Skeletal muscle cell (primary cell): ENCODE measurements around the gene ATP1B2.
A peak's percentile ranks its signal among the peaks of the same experiment; 100 is the strongest.

Source experiments
- DNase-seq: peaks from one replicate; pipeline ENCODE4 v3.0.0-alpha.2; 2010; ENCODE audit warnings: low read depth
- H3K4me3 ChIP-seq: 2 replicates; pipeline ENCODE4 v1.5.1; 2011; ENCODE audit warnings: low read depth, mild to moderate bottlenecking, control low read depth, low read length, moderate library complexity

Gene ATP1B2

GRCh38 chr17:7676533-7676932, 25.8 kb downstream of the ATP1B2 start:
- no peak for DNase-seq
- H3K4me3 ChIP-seq, result no peak overlapping the region

DNA sequence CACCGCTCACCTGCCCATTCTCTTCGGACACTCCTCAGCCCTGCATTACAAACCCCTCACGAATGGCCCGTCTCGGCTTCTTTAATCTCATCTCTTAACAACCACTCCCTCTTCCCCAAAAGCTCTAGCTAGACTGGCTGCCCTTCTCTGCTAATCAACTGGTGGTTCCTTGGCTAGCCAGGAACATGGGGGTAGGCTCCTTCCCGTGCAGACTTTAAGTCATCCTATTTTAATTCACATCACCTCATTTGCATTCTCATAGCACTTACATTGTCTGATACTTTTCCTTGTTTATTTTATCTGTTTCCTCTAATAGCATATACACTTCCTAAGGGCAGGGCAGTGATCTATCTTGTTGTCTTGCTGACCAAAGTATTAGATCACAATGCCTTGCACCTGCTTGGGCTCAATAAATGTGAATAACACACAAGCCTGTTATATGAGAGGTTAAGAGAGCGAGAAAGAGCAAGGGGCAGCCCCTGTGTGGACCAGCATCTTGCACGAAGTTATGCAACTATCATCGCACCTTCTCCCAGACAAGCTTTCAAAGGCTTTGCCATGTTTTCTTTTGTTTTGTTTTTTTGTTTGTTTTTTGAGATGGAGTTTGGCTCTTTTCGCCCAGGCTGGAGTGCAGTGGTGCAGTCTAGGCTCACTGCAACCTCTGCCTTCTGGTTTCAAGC, 26.8 kb downstream of the ATP1B2 start:
- no peak for DNase-seq
- H3K4me3 ChIP-seq, result no peak overlapping the region

DNA sequence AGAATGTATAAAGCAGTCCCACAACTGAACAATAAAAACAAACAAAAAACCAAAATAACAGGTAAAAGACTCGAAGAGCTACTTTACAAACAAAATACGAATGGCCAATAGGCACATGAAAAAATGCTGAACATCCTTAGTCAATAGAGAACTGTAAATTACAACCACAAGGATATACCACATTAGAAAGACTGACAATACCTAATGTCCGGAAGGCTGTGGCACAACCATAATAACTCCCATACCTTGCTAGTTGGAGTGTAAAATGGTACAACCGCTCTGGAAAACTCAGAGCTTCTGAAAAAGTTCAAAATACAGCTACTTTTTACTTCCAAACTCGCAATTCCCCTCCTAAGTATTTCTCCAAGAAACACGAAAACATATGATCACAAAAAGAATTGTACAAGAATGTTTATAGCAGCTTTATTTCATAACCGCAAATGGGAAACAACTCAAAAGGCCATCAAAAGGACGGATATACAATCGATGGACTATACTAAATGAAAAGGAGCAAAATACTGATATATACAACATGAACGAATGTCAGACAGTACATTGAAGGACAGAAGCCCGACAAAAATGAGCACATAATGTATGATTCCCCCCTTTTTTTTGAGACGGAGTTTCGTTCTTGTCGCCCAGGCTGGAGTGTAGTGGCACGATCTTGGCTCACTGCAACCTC, 34.3 kb downstream of the ATP1B2 start:
- no peak for DNase-seq
- peak overlapping the region; percentile 99 for H3K4me3 ChIP-seq

DNA sequence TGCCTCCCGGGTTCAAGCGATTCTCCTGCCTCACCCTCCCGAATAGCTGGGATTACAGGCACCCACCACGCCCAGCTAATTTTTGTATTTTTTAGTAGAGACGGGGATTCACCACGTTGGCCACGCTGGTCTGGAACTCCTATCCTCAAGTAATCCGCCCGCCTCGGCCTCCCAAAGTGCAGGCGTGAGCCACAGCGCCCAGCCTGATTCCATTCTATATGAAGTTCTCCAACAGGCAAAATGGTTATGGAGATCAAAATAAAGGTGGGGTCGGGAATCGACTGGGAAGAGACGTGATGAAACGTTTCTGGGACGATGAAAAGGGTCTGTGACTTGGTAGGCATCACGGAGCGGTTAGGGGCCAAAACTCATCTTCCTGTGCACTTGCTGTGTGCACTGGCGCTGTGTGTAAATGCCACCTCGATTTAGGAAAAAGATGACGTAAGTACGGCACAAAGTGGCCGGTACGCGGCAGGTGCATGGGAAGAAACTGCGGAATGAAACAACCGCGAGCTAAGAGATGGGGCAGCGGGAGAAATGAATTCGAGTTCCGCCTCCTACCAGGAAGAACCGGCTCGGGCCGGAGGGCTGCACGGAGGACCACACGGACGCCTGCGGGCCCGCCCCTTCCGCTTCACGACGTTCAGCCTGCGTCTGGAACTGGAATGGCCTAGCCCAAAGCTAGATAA, 35.0 kb downstream of the ATP1B2 start:
- peak; percentile 77 for DNase-seq
- H3K4me3 ChIP-seq, result peak overlapping the region; percentile 99

DNA sequence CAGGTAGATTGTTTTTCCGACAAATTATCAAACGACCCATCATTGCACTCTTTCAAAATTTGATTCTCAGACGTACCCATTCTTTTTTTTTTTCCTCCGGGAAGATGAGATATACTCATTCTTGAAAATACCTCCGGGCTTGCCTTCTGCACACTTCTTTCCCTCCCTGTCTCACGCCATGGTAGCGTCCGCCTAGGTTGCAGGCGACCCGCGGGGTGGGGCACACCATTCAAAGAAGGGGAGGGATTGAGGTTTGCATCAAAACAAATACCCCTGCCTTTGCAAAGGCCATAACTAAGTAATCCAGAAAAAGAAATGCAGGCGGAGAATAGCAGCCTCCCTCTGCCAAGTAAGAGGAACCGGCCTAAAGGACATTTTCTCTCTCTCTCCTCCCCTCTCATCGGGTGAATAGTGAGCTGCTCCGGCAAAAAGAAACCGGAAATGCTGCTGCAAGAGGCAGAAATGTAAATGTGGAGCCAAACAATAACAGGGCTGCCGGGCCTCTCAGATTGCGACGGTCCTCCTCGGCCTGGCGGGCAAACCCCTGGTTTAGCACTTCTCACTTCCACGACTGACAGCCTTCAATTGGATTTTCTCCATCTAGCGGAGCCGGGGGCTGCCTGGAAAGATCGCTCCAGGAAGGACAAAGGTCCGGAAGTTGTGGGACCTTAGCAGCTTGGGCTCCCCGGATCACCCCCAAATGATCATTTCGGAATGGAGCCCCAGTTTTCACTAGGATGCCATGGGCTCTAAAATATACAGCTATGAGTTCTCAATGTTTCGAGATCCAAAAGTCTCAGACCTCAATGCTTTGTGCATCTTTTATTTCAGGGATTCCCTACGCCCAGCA, 35.7 kb downstream of the ATP1B2 start:
- H3K4me3 ChIP-seq, result peak overlapping the region; percentile 99
- peak; percentile 52 for DNase-seq

GRCh38 chr17:7687072-7687907, 36.6 kb downstream of the ATP1B2 start, which contains the start of gene TP53:
Gene TP53 (minus strand): TSS chr17:7687490. CDS start chr17:7676594, 10,896 bp downstream.
- DNase-seq, result peak; percentile 65
- peak within 1 kb of the TSS; percentile 99 for H3K4me3 ChIP-seq

DNA sequence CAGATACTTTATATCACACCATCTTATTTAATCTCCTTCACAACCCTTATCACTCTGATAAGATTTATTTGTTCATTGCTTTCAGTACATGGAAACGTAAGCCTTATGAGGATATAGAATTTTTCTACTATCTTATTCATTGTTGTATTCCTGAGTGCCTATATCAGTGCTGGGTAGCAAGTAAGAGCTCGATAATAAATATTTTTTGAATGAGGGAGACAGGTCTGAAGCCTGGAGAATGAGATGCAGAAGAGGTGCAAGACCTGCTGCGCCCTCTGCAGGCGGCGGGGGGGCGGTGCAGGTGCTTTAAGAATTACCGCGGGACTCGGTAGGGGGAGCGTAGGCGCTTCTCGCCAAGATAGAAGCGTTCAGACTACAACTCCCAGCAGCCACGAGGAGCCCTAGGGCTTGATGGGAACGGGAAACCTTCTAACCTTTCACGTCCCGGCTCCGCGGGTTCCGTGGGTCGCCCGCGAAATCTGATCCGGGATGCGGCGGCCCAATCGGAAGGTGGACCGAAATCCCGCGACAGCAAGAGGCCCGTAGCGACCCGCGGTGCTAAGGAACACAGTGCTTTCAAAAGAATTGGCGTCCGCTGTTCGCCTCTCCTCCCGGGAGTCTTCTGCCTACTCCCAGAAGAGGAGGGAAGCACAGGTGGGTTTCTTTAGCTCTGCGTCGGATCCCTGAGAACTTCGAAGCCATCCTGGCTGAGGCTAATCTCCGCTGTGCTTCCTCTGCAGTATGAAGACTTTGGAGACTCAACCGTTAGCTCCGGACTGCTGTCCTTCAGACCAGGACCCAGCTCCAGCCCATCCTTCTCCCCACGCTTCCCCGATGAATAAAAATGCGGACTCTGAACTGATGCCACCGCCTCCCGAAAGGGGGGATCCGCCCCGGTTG, 37.4 kb downstream of the ATP1B2 start, which contains the start of gene WRAP53:
Gene WRAP53, plus strand, starts transcription at position 570 of the 900 bp plus-strand sequence. Its CDS starts 172 bp downstream, at position 742.
- peak; percentile 97 for DNase-seq
- H3K4me3 ChIP-seq, result peak within 1 kb of the TSS; percentile 99

GRCh38 chr17:7688808-7689316, 38.1 kb downstream of the ATP1B2 start:
- DNase-seq, result no peak
- peak overlapping the region; percentile 99 for H3K4me3 ChIP-seq

- no peak for DNase-seq
- no peak overlapping the region for H3K4me3 ChIP-seq
Observed at GRCh38 chr17:7695586-7695985, 44.9 kb downstream of the ATP1B2 start.

DNA sequence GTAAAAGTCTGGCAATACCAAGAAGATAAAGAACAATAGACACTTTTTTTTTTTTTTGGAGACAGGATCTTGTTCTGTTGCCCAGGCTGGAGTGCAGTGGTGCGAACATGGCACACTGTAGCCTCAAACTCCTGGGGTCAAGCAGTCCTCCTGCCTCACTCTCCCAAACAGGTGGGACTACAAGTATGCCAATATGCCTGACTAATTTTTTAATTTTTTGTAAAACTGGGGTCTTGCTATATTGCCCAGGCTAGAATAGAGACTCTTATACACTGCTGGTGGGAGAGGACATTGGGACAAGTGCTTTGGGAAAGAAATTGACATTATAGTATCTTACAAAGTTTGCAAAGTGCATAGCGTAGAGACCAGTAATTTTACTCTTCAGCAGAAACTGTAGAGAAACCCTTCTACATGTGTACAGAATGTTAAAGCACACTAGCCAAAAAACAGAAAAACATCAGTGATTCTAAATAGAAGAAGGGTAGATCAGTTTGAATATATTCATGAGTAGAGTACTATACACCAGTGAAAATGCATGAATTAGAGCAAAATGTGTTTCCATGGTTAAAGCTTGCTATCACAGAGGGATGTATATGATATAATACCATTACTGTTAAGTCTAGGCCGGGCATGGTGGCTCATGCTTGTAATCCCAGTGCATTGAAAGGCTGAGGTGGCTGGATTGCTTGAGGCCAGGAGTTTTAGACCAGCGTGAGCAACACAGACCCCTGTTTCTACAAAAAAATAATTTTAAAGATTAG, 47.3 kb downstream of the ATP1B2 start:
- H3K4me3 ChIP-seq, result no peak overlapping the region
- no peak for DNase-seq

GRCh38 chr17:7700510-7700909, 49.8 kb downstream of the ATP1B2 start:
- DNase-seq, result no peak
- no peak overlapping the region for H3K4me3 ChIP-seq

DNA sequence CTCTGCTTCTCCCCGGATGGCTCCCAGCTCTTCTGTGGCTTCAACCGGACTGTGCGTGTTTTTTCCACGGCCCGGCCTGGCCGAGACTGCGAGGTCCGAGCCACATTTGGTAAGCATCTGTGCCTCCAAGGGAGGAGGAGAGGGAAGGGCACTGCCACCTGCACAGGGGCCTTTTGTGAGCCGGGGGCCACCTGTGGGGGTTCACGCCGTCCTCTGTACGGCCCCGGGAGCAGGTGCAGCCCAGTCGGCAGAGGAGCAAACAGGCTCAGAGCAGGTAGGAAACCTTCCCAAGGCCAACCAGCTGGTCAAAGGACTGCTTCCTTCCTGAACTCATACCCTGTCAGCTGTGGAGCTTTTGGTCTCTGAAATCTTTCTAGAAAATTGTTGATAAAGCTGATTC, 51.0 kb downstream of the ATP1B2 start:
- DNase-seq, result no peak
- H3K4me3 ChIP-seq, result no peak overlapping the region

- DNase-seq, result no peak
- H3K4me3 ChIP-seq, result no peak overlapping the region
Observed at GRCh38 chr17:7702776-7703175, 52.0 kb downstream of the ATP1B2 start.

GRCh38 chr17:7703584-7704479, 53.1 kb downstream of the ATP1B2 start:
- peak; percentile 15 for DNase-seq
- no peak overlapping the region for H3K4me3 ChIP-seq

- no peak for DNase-seq
- peak within 1 kb of the TSS; percentile 54 for H3K4me3 ChIP-seq
Observed at GRCh38 chr17:7704601-7705268, 54.0 kb downstream of the ATP1B2 start, which contains the start of gene EFNB3. Gene EFNB3 (plus strand): TSS chr17:7705202. CDS start chr17:7705599, 397 bp downstream.
